K562 (cell line): ENCODE data around the gene SYMPK. TPM values are rescaled to one million over a fixed set of nuclear protein-coding genes. Genes with fewer than 3 reads are reported as not detected.
A peak's percentile ranks its signal among the peaks of the same experiment; 100 is the strongest.

Experiments used
- BMI1 ChIP-seq: fragments of 150-350 bp; IDR thresholded peaks from 2 replicates; pipeline ENCODE4 v1.6.1; 2014; ENCODE audit warnings: low read length
- CTCF ChIP-seq, 3 experiments: IDR thresholded peaks in 2 of 3; conservative IDR thresholded peaks in 1 of 3; 2 replicates each; pipeline ENCODE4 v1.5.1; 2011 to 2012; ENCODE audit warnings: low read length in 3 of 3, mild to moderate bottlenecking in 3 of 3, control low read depth in 2 of 3, improper control_type of control experiment in 1 of 3, inconsistent platforms in 1 of 3, low read depth in 1 of 3, mixed read lengths in 1 of 3, moderate library complexity in 1 of 3; ENCODE audit not compliant: insufficient read depth in 2 of 3
- E2F4 ChIP-seq: sonication (generic); formaldehyde crosslinking; IDR thresholded peaks from 2 replicates; pipeline ENCODE4 v1.8.0; 2022; ENCODE audit warnings: mild to moderate bottlenecking, low read depth, missing genetic modification reagents
- GABPB2 ChIP-seq: fragments of 250-450 bp; sonication (Bioruptor Pico); conservative IDR thresholded peaks from 2 replicates; pipeline ENCODE4 v1.5.1; 2021; ENCODE audit warnings: mild to moderate bottlenecking
- HNRNPK ChIP-seq: fragments of 200-400 bp; formaldehyde crosslinking; IDR thresholded peaks from one replicate; pipeline ENCODE4 v1.6.1; 2018; ENCODE audit warnings: mild to moderate bottlenecking, low read depth, low read length; ENCODE audit not compliant: poor library complexity, severe bottlenecking
- KDM5B ChIP-seq: fragments of 200-600 bp; sonication (generic); IDR thresholded peaks from 2 replicates; pipeline ENCODE4 v1.6.1; 2012; ENCODE audit warnings: low read depth, mild to moderate bottlenecking, moderate library complexity, low read length, control low read depth, inconsistent platforms; ENCODE audit not compliant: insufficient replicate concordance
- MBD1 ChIP-seq: fragments of 250-450 bp; sonication (Bioruptor Pico); IDR thresholded peaks from 2 replicates; pipeline ENCODE4 v1.8.0; 2022; ENCODE audit warnings: inconsistent platforms
- MCM3 ChIP-seq: fragments of 450-650 bp; IDR thresholded peaks from 2 replicates; pipeline ENCODE4 v1.6.1; 2016
- PHB2 ChIP-seq: fragments of 450-650 bp; IDR thresholded peaks from 2 replicates; pipeline ENCODE4 v1.6.1; 2017; ENCODE audit warnings: low read depth
- SMARCA5 ChIP-seq: fragments of 450-650 bp; IDR thresholded peaks from 2 replicates; pipeline ENCODE4 v1.6.1; 2016
- SOX6 ChIP-seq: fragments of 450-650 bp; IDR thresholded peaks from 2 replicates; pipeline ENCODE4 v1.6.1; 2014; ENCODE audit warnings: mild to moderate bottlenecking
- TFAP4 ChIP-seq: sonication (generic); formaldehyde crosslinking; IDR thresholded peaks from 2 replicates; pipeline ENCODE4 v1.8.0; 2022; ENCODE audit warnings: missing genetic modification reagents, mild to moderate bottlenecking, moderate library complexity, borderline replicate concordance
- THAP12 ChIP-seq: fragments of 250-450 bp; sonication (Bioruptor Pico); IDR thresholded peaks from 2 replicates; pipeline ENCODE4 v1.9.0; 2021; ENCODE audit warnings: mild to moderate bottlenecking, inconsistent platforms
- USF1 ChIP-seq: sonication (generic); formaldehyde crosslinking; IDR thresholded peaks from 2 replicates; pipeline ENCODE4 v1.9.0; 2022; ENCODE audit warnings: mild to moderate bottlenecking, missing genetic modification reagents
- ZBED1 ChIP-seq: IDR thresholded peaks from 2 replicates; pipeline ENCODE4 v1.6.1; 2014
- ZBTB1 ChIP-seq: sonication (generic); formaldehyde crosslinking; IDR thresholded peaks from 2 replicates; pipeline ENCODE4 v1.8.1; 2023; ENCODE audit warnings: missing genetic modification reagents, low read depth, mild to moderate bottlenecking, borderline replicate concordance
- ZNF133 ChIP-seq: fragments of 250-450 bp; sonication (Bioruptor Pico); IDR thresholded peaks from 2 replicates; pipeline ENCODE4 v1.4.0; 2020; ENCODE audit warnings: mild to moderate bottlenecking
- ZNF274 ChIP-seq: IDR thresholded peaks from 2 replicates; pipeline ENCODE4 v1.6.1; 2011; ENCODE audit warnings: low read depth, mild to moderate bottlenecking, low read length, moderate library complexity, borderline replicate concordance
- ZNF583 ChIP-seq: fragments of 250-450 bp; sonication (Bioruptor Pico); IDR thresholded peaks from 2 replicates; pipeline ENCODE4 v1.4.0; 2020
- ZNF644 ChIP-seq: fragments of 200-800 bp; sonication (Bioruptor generic); IDR thresholded peaks from 2 replicates; pipeline ENCODE4 v1.6.1; 2016; ENCODE audit warnings: low read depth, missing genetic modification characterization, missing compliant biosample characterization
- polyA plus RNA-seq, 8 experiments: library from polyadenylated mRNA; depleted of rRNA in 4 of 8; stranded (reverse) in 5 of 8; unstranded in 3 of 8; fragments of >200 nt; fragmentation: Nextera tagmentation in 2 of 8; fragmentation: Illumina TruSeq in 1 of 8; extraction: Ambion mirVana in 2 of 8; extraction: Trizol in 1 of 8; gene quantifications; 2 replicates each; pipeline versions ENCODE4 v1.2.1 to v1.2.3, GENCODE V29; 2011 to 2014; ENCODE audit warnings: inconsistent platforms in 1 of 8, missing spikeins in 1 of 8
- total RNA-seq, 7 experiments: library from RNA; depleted of rRNA in 6 of 7; stranded (reverse); fragments of >200 nt in 6 of 7; fragmentation: Illumina TruSeq in 2 of 7; extraction: Trizol in 2 of 7; gene quantifications; 2 replicates each; pipeline versions ENCODE4 v1.2.1 to v1.2.3, GENCODE V29; 2011 to 2021; ENCODE audit warnings: low replicate concordance in 1 of 7

Gene SYMPK
- total and polyA plus RNA-seq, 9 of the 15 experiments (the other 6 are each of a cell fraction or from before 2014, with no cell fraction given) = 0.73 to 95.5 (median 58.4) TPM

- TF ChIP-seq MBD1 (CRISPR knock-in tag) = no peak
- no peak for TF ChIP-seq ZNF133 (CRISPR knock-in tag)
- no peak for TF ChIP-seq SOX6
- no peak for TF ChIP-seq ZBTB1 (CRISPR knock-in tag)
- TF ChIP-seq ZNF274 = no peak
- no peak for TF ChIP-seq MCM3
- peak; percentile 48 for TF ChIP-seq KDM5B
- TF ChIP-seq THAP12 (CRISPR knock-in tag) = no peak
- TF ChIP-seq USF1 (CRISPR knock-in tag) = no peak
- TF ChIP-seq ZNF644 (tag) = no peak
- no peak for TF ChIP-seq HNRNPK
- TF ChIP-seq ZNF583 (CRISPR knock-in tag) = no peak
- TF ChIP-seq PHB2 = no peak
- TF ChIP-seq SMARCA5 = peak; percentile 100
- TF ChIP-seq GABPB2 = no peak
- no peak for TF ChIP-seq E2F4 (CRISPR knock-in tag)
- peak; percentile 74 to 98 (median 90) for TF ChIP-seq CTCF (IDR thresholded peaks at IDR 0.05 in 2 of 3, conservative IDR thresholded peaks at IDR 0.05 in 1 of 3; ENCODE audit: insufficient read depth in 2 of 3, low read depth in 1 of 3, low read length in 3 of 3)
- TF ChIP-seq ZBED1 = no peak
- no peak for TF ChIP-seq BMI1
- TF ChIP-seq TFAP4 (CRISPR knock-in tag) = peak; percentile 94
Measured at GRCh38 chr19:45863840-45864628, 1.1 kb upstream of the SYMPK start, which contains the start of gene FOXA3 (continued).
